GM12801 (cell line): ENCODE data around the gene ZNRF2.

Experiments used
- TF ChIP-seq, protein P1 (sequence below): IDR thresholded peaks from one replicate; pipeline ENCODE4 v1.5.1; 2011; ENCODE audit warnings: control low read depth; ENCODE audit not compliant: insufficient read length; ENCODE audit errors: extremely low read depth

The ZNRF2 gene

DNA sequence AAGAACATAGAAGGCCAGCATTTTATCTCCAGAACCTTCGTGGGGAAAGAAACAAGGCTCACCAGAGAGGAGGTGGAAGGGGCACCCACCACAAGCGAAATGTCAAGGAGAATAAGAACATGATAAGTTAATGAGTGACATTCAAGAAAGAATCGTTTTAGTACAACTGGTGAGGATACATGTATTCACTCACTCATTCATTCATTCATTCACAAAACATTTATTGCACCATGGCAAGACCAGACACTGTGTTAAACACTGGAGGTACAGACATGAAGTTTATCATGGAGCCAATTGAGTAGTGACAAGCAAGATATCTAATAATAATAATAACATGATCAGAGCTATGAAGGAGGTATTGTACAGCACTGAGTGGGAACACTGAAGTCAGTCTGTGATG, 1.7 kb upstream of the ZNRF2 start:
- TF ChIP-seq, protein P1, sequence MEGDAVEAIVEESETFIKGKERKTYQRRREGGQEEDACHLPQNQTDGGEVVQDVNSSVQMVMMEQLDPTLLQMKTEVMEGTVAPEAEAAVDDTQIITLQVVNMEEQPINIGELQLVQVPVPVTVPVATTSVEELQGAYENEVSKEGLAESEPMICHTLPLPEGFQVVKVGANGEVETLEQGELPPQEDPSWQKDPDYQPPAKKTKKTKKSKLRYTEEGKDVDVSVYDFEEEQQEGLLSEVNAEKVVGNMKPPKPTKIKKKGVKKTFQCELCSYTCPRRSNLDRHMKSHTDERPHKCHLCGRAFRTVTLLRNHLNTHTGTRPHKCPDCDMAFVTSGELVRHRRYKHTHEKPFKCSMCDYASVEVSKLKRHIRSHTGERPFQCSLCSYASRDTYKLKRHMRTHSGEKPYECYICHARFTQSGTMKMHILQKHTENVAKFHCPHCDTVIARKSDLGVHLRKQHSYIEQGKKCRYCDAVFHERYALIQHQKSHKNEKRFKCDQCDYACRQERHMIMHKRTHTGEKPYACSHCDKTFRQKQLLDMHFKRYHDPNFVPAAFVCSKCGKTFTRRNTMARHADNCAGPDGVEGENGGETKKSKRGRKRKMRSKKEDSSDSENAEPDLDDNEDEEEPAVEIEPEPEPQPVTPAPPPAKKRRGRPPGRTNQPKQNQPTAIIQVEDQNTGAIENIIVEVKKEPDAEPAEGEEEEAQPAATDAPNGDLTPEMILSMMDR: no peak

DNA sequence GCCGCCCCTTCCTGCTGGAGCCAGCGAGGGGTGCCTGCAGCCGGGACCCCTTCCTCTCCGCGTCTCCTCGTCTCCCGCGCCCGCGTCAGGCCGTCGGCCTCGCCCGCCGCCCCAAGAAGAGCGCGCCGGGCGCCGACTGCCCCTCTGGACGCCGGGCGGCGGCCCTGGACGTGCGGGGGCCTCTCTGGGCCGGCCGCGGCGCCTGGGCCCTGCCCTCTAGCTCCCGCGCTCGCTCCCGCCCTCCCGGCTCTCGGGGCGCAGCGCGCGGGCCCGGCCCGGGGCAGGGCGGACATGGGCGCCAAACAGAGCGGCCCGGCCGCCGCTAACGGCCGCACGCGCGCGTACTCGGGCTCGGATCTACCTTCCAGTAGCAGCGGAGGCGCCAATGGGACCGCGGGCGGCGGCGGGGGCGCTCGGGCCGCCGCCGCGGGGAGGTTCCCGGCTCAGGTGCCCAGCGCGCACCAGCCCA, 704 bp downstream of the ZNRF2 start:
- TF ChIP-seq, protein P1: no peak

DNA sequence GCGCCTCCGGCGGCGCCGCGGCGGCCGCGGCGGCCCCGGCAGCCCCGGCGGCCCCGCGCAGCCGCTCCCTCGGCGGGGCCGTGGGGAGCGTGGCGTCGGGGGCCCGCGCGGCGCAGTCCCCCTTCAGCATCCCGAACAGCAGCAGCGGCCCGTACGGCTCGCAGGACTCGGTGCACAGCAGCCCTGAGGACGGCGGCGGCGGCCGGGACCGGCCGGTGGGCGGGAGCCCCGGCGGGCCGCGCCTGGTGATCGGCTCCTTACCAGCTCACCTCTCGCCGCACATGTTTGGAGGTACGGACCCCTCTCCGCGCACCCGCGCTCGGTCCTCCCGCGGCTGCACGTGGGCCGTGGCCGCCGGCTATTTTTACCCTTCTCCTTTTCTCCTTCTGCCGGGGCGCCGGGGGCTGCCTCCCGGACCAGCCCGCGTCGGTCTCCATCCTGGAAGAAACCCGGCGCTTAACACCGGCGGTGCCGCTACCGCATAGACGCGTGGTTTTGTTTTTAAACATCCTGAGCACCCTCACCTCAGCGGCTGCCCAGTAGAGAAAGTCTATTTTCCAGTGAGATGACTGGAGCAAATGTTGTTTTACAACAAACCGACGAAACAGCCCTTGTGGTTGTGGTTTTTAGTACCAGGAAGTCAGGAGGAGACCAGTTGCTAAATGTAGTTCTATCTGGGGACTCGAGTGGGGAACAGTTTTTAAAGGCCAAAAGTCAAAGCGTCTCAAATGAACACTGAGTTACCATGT, 1.3 kb downstream of the ZNRF2 start:
- TF ChIP-seq, protein P1: no peak

DNA sequence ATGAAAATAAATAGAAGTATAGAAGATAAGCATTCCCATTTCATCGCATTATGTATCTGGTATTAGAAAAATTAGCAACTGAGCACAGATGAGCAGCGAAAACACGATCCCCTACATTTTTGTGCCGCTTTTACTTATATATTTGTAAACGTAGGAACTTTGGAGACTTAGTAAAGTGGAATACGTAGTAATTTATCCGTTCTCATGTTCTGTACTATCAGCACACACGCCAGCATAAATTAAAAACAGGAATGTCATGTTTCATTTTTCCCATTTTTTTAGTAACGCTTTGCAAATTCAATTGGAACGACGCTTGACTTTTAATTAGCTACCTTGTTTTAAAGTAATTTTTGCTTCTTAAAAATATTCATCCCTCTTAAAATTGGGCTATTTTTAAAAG, 2.4 kb downstream of the ZNRF2 start:
- TF ChIP-seq, protein P1: no peak

DNA sequence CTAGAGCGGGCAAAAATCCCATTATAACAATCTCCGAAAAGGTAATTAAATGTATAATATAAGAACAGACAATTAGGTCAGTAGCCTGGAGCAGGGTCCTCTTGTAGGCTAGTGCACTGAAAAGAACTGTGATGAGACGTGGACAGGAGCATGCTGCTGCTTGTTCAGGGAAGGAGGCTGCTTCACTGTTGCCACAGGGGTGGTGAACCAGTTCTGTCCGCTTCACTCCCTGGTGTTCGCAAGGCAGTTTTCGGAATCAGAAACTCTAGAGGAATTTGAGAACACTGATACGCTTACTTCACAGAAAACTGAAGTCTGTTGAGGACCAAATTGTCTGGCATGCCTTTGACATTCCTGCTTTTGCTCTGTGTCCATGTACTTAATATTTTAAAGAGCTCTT, 17.4 kb downstream of the ZNRF2 start:
- TF ChIP-seq, protein P1: no peak

DNA sequence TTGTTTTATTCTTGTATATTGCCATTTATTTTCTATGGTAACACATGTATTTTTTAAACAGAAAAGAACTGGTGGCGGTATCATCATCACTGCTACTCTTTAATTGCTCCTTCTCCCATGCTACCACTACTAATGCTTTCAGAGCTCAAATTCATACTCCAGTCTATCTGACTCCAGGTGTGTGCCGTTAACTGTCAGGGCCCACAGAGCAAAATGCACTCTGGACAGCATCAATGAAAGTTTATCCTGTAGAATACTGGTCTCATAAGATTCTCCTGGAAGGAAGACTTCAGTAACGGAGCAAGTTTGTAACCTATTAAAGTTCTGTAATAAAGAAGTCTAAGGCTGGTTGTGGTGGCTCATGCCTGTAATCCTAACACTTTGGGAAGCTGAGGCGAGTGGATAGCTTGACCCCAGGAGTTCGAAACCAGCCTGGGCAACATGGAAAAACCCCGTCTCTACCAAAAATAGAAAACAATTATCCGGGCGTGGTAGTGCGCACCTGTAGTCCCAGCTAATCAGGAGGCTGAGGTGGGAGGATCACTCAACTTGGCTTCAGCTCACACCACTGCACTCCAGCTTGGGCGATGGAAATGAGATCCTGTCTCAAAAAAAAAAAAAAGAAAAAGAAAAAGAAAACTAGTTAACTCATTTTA, 18.4 kb downstream of the ZNRF2 start:
- TF ChIP-seq, protein P1: no peak

- TF ChIP-seq, protein P1: no peak
Measured at GRCh38 chr7:30303312-30304039, 19.1 kb downstream of the ZNRF2 start.
